GM11168 (cell line): ENCODE results near the gene BTBD6.

Source experiments
- in situ Hi-C: fragments of 300-500 bp; cut with MboI; formaldehyde crosslinking; loops from one replicate; pipeline ENCODE4 v1.12.0; 2022; ENCODE audit warnings: low sequenced_read_pairs; ENCODE audit not compliant: unreplicated experiment

Gene BTBD6

GRCh38 chr14:105210266-105211025 lies 37.9 kb upstream of the BTBD6 start:
- in situ Hi-C loops, result no loop called here

- in situ Hi-C loops, result no loop called here
These were observed 37.1 kb upstream of the BTBD6 start for GRCh38 chr14:105211086-105211757.

- in situ Hi-C loops, result no loop called here
These were observed 36.6 kb upstream of the BTBD6 start for GRCh38 chr14:105211758-105212089.

- in situ Hi-C loops, result no loop called here
These were observed 35.6 kb upstream of the BTBD6 start for GRCh38 chr14:105212541-105213300.

- in situ Hi-C loops, result no loop called here
These were observed 35.0 kb upstream of the BTBD6 start for GRCh38 chr14:105213361-105213760.

GRCh38 chr14:105214324-105214915 lies 33.9 kb upstream of the BTBD6 start:
- in situ Hi-C loops, result no loop called here

GRCh38 chr14:105215602-105216001 lies 32.7 kb upstream of the BTBD6 start:
- in situ Hi-C loops, result no loop called here

- in situ Hi-C loops, result no loop called here
These were observed 31.7 kb upstream of the BTBD6 start for GRCh38 chr14:105216490-105217247.

GRCh38 chr14:105217774-105218173 lies 30.6 kb upstream of the BTBD6 start:
- in situ Hi-C loops, result no loop called here

- in situ Hi-C loops, result no loop called here
These were observed 29.7 kb upstream of the BTBD6 start for GRCh38 chr14:105218611-105219010.

GRCh38 chr14:105219043-105219612 lies 29.2 kb upstream of the BTBD6 start:
- in situ Hi-C loops, result no loop called here

- in situ Hi-C loops, result no loop called here
These were observed 28.6 kb upstream of the BTBD6 start for GRCh38 chr14:105219753-105220152.

GRCh38 chr14:105220699-105221597 lies 27.4 kb upstream of the BTBD6 start:
- in situ Hi-C loops, result no loop called here

GRCh38 chr14:105221598-105222178 lies 26.6 kb upstream of the BTBD6 start:
- in situ Hi-C loops, result no loop called here

- in situ Hi-C loops, result no loop called here
These were observed 25.1 kb upstream of the BTBD6 start for GRCh38 chr14:105223260-105223659.

GRCh38 chr14:105223770-105224544 lies 24.4 kb upstream of the BTBD6 start:
- in situ Hi-C loops, result no loop called here

GRCh38 chr14:105224845-105225570 lies 23.3 kb upstream of the BTBD6 start:
- in situ Hi-C loops, result no loop called here
